ENCODE data around the gene GRK5.

GRCh38 chr10:119199231-119199992 lies 8.0 kb upstream of the GRK5 start:
- TF ChIP-seq POLR2A (IDR thresholded peaks at IDR 0.05; ENCODE audit: low read length) (no peak), GATA1 (IDR thresholded peaks at IDR 0.05; ENCODE audit: low read depth, low read length) (no peak)

All from erythroblast (primary cell).